Eye (tissue), 1 donor: ENCODE results near the gene EFCAB13.
A peak's percentile ranks its signal among the peaks of the same experiment; 100 is the strongest.

Source experiments
- DNase-seq: peaks from one replicate; pipeline ENCODE4 v3.0.0-alpha.2; 2015

The EFCAB13 gene

GRCh38 chr17:47323382-47324223 lies at the start of gene EFCAB13:
EFCAB13 (plus strand) TSS chr17:47323955; CDS start chr17:47328354, 4,399 bp downstream.
- peak; percentile 95 for DNase-seq

DNA sequence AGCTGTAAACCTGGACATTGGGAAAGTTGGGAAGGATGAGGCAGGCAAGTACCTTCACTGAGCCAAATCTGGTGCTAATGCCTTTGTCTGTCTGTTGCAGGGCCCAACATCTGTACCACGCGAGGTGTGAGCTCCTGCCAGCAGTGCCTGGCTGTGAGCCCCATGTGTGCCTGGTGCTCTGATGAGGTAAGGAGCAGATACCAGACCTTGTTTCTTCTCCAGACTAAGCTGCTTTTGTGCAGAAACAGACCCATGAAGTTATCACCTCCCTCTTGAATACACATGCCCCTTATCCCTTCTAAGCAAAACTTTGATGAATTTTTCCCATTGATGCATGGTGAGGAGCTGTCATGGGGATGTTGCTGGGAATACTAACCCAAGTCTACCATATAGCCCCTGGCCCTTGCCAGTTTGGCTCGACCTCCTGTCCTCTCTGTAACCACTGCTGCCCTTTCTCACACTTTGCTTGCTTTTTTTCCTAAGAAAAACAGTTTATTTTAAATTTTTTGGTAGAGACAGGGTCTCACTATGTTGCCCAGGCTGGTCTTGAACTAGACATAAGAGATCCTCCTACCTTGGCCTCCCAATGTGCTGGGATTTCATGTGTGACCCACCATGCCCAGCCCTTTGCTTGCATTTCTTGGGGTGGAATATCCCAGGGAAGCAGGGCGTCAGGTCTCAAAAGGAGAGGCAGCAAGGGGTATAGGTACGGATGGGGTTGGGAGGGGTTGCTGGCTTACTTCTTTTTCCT lies 49.3 kb upstream of the EFCAB13 start:
- DNase-seq, result no peak

DNA sequence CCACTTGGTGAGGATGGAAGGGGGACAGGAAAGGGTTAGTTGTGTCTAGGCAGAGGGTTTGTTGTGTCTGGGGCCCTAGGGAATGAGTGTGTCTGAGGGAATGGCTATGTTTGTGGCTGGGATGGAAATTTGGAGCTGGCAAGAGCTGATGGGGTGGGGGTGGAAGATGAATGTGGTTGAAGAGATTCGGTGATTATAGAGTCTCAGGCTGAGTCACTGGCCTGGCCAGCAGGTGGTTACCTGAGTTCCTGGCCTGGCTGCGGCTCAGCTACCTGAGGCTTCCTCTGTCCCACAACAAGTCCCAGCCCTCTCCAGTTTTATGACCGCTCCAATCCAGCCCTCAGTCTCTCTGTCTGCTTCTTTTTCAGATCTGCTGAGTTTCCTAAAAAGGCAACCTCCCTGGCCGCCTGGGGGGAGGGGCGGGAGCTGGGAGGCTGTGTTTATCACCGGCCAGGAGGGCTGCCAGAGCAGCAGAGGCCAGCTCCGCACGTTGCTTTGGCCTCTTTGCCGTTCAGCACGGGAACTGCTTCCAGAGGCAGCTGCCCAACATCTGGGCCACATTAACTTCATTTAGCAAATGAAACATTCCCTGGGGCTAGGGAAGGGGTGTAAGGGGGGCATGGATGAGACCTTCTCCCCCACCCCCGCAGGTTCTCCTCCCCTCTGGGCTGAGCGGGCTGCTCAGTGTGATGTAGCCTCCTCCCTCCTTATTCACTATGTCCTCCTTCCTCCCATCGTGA lies 48.3 kb upstream of the EFCAB13 start:
- DNase-seq, result peak; percentile 86

GRCh38 chr17:47276444-47276843 lies 47.3 kb upstream of the EFCAB13 start:
- DNase-seq, result peak; percentile 13

GRCh38 chr17:47276868-47277267 lies 46.9 kb upstream of the EFCAB13 start:
- DNase-seq, result peak; percentile 65

GRCh38 chr17:47277921-47278320 lies 45.8 kb upstream of the EFCAB13 start:
- no peak for DNase-seq

DNA sequence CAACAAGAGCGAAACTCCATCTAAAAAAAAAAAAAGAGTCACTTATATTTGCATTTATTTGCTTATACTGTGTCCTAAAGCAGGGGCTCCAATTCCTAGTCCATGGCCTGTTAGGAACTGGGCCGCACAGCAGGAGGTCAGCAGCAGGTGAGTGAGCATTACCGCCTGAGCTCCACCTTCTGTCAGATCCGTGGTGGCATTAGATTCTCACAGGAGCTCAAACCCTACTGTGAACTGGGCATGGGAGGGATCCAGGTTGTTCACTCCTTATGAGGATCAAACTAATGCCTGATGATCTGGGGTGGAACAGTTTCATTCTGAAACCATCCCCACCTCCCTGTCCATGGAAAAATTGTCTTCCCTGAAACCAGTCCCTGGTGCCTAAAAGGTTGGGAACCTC lies 45.2 kb upstream of the EFCAB13 start:
- DNase-seq, result no peak

GRCh38 chr17:47279062-47279801 lies 44.5 kb upstream of the EFCAB13 start:
- peak; percentile 36 for DNase-seq

GRCh38 chr17:47280072-47280811 lies 43.5 kb upstream of the EFCAB13 start:
- no peak for DNase-seq

GRCh38 chr17:47281216-47281615 lies 42.5 kb upstream of the EFCAB13 start:
- no peak for DNase-seq

DNA sequence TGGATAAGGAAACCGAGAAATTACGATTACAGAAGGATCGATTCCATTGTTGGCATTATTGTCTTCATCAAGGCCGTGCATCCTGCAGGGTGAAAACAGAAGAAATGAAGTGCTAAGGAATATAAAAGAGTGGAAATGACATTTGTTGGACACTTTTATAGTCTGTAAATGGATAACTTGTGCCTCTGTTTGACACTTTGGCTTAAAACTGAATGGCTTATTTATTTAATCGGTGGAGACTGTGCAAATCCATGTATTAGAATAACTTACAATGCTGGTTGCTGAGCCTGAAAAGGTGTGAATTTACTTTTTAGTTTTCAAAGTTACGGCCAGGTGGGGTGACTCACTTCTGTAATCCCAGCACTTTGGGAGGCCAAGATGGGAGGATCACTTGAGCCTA lies 38.8 kb upstream of the EFCAB13 start:
- DNase-seq, result no peak

- no peak for DNase-seq
These were observed 37.4 kb upstream of the EFCAB13 start for GRCh38 chr17:47286198-47286914.

DNA sequence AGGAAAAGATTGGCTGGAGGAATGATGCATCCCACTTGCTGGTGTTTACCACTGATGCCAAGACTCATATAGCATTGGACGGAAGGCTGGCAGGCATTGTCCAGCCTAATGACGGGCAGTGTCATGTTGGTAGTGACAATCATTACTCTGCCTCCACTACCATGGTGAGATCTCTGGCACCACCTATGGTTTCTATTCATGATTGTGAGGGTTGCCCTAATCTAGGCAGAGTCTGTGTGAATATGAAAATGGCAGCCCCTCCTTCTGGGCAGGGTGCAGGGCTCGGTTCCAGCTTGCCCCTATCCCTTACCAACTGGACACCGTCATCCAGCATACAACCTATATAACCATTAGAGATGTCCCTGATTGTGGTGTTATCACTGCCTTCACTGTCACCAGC lies 36.7 kb upstream of the EFCAB13 start:
- no peak for DNase-seq

GRCh38 chr17:47287639-47288038 lies 36.1 kb upstream of the EFCAB13 start:
- DNase-seq, result no peak

GRCh38 chr17:47288531-47289116 lies 35.1 kb upstream of the EFCAB13 start:
- no peak for DNase-seq

- no peak for DNase-seq
These were observed 34.5 kb upstream of the EFCAB13 start for GRCh38 chr17:47289302-47289701.

GRCh38 chr17:47290870-47291241 lies 32.9 kb upstream of the EFCAB13 start:
- DNase-seq, result no peak

DNA sequence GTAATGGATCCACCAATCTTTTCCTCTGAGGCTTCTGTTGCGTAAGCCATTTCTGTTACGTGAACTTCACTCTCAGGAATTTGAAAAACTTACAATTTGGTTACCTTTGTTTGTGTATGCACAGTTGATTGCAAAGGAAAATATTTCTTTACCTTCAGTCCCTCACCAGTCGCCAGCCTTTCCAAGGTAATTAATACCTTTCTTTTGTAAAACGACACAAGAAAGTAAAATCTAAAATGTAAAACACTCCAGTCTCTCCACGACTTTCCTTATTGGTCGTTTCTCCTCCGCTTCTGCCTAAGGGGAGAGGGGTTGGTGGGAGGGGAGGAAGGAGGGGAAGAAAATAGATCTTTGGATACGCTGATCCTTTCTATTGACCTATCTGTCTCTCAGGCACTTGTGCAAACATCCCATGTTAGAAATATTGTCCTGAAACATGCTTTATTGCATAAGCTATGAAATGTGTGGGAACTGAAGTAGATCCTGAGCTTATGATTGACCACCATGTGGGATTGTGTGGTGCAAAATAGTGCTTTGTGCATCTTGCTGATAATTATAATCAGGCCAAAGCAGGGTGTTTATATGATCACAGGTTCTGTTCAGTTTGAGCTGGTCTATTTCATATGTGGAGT lies 32.4 kb upstream of the EFCAB13 start:
- no peak for DNase-seq

DNA sequence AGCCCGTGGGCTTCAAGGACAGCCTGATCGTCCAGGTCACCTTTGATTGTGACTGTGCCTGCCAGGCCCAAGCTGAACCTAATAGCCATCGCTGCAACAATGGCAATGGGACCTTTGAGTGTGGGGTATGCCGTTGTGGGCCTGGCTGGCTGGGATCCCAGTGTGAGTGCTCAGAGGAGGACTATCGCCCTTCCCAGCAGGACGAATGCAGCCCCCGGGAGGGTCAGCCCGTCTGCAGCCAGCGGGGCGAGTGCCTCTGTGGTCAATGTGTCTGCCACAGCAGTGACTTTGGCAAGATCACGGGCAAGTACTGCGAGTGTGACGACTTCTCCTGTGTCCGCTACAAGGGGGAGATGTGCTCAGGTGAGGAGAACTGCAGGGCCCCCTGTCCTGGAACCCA lies 31.5 kb upstream of the EFCAB13 start:
- DNase-seq, result no peak
